ENCODE measurements around the gene GTF2H4.
"Not testable (repeated sequence)": the region's sequence is repeated elsewhere in the genome, so short reads cannot be mapped to it uniquely, and the experiment has no call there.

Gene GTF2H4

GRCh38 chr6:30908700-30909099 is 693 bp downstream of the GTF2H4 start:
- no peak for DNase-seq (ENCODE audit: extremely low read depth, insufficient read length)
- Histone ChIP-seq H3K36me3 (ENCODE audit: control insufficient read depth, insufficient read depth, low read length) (peaks cover 12% of the 10 kb centered on the region), H3K4me3 (replicated peaks; ENCODE audit: low read depth, low read length) (peak overlapping the region; percentile 88), H3K27me3 (replicated peaks; ENCODE audit: control insufficient read depth, insufficient read depth, low read length) (no peaks in the 10 kb centered on the region)
- TF ChIP-seq CTCF (IDR thresholded peaks at IDR 0.05; ENCODE audit: insufficient read depth, low read length, poor library complexity, severe bottlenecking), result no peak

- DNase-seq (ENCODE audit: extremely low read depth, insufficient read length); H3K4me3 ChIP-seq (replicated peaks; ENCODE audit: low read depth, low read length); H3K27me3 ChIP-seq (replicated peaks; ENCODE audit: control insufficient read depth, insufficient read depth, low read length): not testable (repeated sequence)
- peaks cover 12% of the 10 kb centered on the region for H3K36me3 ChIP-seq (ENCODE audit: control insufficient read depth, insufficient read depth, low read length)
These were observed 2.5 kb downstream of the GTF2H4 start for GRCh38 chr6:30910473-30910872.

- Histone ChIP-seq H3K4me3 (replicated peaks; ENCODE audit: low read depth, low read length) (no peak overlapping the region), H3K27me3 (replicated peaks; ENCODE audit: control insufficient read depth, insufficient read depth, low read length) (no peaks in the 10 kb centered on the region), H3K36me3 (ENCODE audit: control insufficient read depth, insufficient read depth, low read length) (peaks cover 22% of the 10 kb centered on the region)
- DNase-seq (ENCODE audit: extremely low read depth, insufficient read length), result no peak
- no peak for TF ChIP-seq CTCF (IDR thresholded peaks at IDR 0.05; ENCODE audit: insufficient read depth, low read length, poor library complexity, severe bottlenecking)
These were observed 4.9 kb downstream of the GTF2H4 start for GRCh38 chr6:30912746-30913520.

- peak overlapping the region; percentile 65 for H3K4me3 ChIP-seq (replicated peaks; ENCODE audit: low read depth, low read length)
These were observed 5.7 kb downstream of the GTF2H4 start for GRCh38 chr6:30913721-30914075.

GRCh38 chr6:30914076-30914853 is 6.3 kb downstream of the GTF2H4 start, which contains the start of gene VARS2:
VARS2 (plus strand) TSS chr6:30914238; CDS start chr6:30914837, 599 bp downstream.
- Histone ChIP-seq H3K36me3 (ENCODE audit: control insufficient read depth, insufficient read depth, low read length) (peaks cover 25% of the 10 kb centered on the region), H3K27me3 (replicated peaks; ENCODE audit: control insufficient read depth, insufficient read depth, low read length) (no peaks in the 10 kb centered on the region), H3K4me3 (replicated peaks; ENCODE audit: low read depth, low read length) (peak within 1 kb of the TSS; percentile 65)
- TF ChIP-seq CTCF (IDR thresholded peaks at IDR 0.05; ENCODE audit: insufficient read depth, low read length, poor library complexity, severe bottlenecking), result peak; percentile 51
- DNase-seq (ENCODE audit: extremely low read depth, insufficient read length), result peak; percentile 95

More at GRCh38 chr6:30913721-30914075, 5.7 kb downstream of the GTF2H4 start:
- DNase-seq (ENCODE audit: extremely low read depth, insufficient read length), result no peak
- TF ChIP-seq CTCF (IDR thresholded peaks at IDR 0.05; ENCODE audit: insufficient read depth, low read length, poor library complexity, severe bottlenecking), result no peak
- peaks cover 24% of the 10 kb centered on the region for H3K36me3 ChIP-seq (ENCODE audit: control insufficient read depth, insufficient read depth, low read length)
- no peaks in the 10 kb centered on the region for H3K27me3 ChIP-seq (replicated peaks; ENCODE audit: control insufficient read depth, insufficient read depth, low read length)

Data from GM06990 (cell line).